ENCODE data around the gene HSPBP1. TPM values are rescaled to one million over a fixed set of nuclear protein-coding genes. Genes with fewer than 3 reads are reported as not detected.
A peak's percentile ranks its signal among the peaks of the same experiment; 100 is the strongest.

The HSPBP1 gene
- total RNA-seq, 1 donor from 2014 or later, result 28.6 TPM

DNA sequence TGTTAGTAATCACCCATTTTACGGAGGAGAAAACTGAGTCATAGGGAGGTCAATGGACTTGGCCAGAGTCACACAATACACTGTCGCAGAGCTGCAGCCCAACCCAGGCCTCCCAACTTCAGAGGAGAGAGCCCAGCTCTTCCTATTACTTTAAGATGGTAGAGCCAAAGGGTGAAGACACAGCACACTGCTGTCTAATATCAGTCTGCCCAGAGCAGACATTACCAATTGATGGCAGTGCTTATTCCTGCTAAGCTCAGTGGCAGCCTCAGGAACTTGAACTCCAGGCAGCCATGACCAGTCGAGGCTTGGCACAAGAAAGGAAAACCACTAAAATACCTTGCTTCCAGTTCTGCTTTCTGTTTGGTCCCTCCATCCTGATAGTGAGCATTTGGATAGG lies 26.8 kb upstream of the HSPBP1 start:
- intact Hi-C loops (cut with micrococcal nuclease), result no loop called here
- DNase-seq (no peak), ATAC-seq (no peak)

DNA sequence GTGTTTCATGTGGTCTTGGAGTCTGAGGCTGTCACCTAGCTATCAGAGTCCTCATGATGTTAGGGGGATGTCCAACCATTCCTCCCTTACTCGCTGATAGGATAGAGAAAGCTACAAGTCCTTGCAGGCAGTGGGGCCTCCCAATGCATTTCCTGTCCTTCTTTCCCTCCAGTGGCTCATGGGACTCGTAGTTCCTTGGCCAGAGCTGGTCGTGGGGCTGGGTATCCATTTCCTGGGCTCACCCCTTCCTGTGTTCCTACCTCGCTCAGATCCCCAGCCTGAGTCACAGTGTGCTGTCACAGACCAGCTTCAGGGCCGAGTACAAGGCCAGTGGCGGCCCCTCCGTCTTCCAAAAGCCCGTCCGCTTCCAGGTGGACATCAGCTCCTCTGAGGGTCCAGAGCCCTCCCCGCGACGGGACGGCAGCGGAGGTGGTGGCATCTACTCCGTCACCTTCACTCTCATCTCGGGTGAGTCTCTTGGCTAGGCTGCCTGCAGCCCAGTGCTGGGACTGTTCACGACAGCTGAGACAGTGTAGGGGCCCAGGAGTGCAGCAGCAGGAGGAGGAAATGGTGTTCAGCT lies 26.2 kb upstream of the HSPBP1 start:
- intact Hi-C loops (cut with micrococcal nuclease), result no loop called here
- DNase-seq (no peak), ATAC-seq (no peak)

DNA sequence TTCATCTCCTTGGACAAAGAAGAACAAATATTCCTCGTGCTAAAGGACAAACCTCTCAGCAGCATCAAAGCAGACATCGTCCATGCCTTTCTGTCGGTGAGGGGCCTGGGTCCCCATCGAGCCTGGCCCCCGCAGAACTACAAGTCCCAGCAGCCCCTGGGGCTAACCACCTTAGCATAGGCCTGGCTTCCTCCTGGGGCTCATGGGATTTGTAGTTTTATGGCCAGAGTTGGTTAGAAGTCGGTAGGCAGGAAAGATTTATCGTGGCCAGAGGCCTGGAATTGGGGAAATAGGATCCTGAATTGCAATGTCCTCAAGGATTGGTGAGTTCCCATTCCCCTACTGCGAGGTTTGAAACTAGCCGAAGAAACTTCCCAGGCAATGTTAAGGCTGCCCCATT lies 25.6 kb upstream of the HSPBP1 start:
- ATAC-seq (peak; percentile 72), DNase-seq (peak; percentile 49)
- intact Hi-C loops (cut with micrococcal nuclease), result no loop called here

DNA sequence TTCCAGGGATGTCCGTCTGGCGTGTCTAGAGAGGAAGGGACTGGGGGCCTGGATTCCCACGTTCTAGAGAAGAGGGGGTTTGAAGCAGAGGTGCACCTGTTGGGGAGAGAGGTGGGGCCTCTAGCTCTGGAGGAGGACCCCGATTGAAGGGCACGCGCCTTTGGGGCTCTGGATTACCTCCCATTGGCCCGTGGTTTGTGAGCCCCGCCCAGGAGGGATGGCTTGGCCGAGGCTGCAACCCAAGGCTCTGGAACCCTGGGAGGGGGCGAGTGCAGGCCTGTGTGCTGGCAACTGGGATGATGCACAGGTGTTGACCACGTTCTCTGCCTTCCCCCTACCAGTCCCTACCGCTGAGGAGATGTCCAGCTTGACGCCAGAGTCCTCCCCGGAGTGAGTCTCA lies 25.1 kb upstream of the HSPBP1 start:
- intact Hi-C loops (cut with micrococcal nuclease), result no loop called here
- no peak for DNase-seq
- ATAC-seq, result no peak

DNA sequence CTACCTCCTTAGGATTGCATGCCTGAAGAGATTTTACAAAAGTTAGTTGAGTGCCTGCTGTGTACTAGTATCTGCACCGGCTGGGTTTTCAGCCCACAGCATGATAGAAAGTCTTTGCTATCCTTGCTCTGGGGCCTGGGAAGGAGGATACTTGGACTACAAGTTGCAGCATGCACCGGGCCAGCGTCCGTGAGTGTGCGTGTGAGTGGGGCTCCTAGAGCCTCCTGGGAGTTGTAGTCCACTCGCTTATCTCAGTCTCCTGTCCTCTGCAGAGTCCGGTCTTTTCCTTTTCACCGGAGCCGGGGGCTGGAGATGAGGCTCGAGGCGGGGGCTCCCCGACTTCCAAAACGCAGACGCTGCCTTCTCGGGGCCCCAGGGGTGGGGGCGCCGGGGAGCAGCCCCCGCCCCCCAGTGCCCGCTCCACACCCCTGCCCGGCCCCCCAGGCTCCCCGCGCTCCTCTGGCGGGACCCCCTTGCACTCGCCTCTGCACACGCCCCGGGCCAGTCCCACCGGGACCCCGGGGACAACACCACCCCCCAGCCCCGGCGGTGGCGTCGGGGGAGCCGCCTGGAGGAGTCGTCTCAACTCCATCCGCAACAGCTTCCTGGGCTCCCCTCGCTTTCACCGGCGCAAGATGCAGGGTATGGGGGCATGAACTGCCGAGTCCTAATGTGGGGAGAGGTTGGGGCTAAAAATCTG lies 24.5 kb upstream of the HSPBP1 start:
- ATAC-seq (peak; percentile 43), DNase-seq (peak; percentile 53)
- intact Hi-C loops (cut with micrococcal nuclease), result no loop called here

DNA sequence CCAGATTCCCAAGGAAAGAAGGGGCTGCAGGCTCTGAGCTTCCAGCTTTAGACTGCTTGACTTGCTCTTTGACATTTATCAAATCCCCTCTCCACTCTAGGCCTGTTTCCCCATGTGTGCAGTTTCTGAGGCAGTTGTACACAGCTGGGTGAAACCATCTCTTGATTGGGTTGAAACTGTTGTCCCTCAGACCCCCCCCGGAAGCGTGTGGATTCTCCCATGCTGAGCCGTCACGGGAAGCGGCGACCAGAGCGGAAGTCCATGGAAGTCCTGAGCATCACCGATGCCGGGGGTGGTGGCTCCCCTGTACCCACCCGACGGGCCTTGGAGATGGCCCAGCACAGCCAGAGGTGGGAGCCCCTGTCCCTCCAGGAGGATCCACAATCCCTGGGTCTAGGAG lies 23.6 kb upstream of the HSPBP1 start:
- intact Hi-C loops (cut with micrococcal nuclease), result no loop called here
- no peak for DNase-seq

DNA sequence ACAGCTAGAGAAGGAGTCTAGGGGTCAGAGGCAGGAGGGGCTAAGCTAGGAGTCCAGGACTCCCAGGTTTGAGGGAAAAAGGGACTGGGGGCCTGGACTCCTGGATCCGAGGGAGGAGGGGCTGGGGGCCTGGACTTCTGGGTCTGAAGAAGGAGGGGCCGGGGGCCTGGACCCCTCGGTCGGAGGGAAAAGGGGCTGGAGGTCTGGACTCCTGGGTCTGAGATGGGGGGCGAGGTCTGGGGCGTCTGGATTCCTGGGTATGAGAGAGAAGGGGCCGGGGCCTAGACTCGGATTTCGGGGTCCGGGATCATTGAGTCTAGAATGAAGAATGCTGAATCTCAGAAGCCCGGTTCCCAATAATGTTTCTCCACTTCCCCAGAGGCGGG lies 22.4 kb upstream of the HSPBP1 start:
- no peak for ATAC-seq
- DNase-seq, result no peak
- intact Hi-C loops (cut with micrococcal nuclease), result no loop called here

More for the DNA sequence above, 23.6 kb upstream of the HSPBP1 start:
- no peak for ATAC-seq

DNA sequence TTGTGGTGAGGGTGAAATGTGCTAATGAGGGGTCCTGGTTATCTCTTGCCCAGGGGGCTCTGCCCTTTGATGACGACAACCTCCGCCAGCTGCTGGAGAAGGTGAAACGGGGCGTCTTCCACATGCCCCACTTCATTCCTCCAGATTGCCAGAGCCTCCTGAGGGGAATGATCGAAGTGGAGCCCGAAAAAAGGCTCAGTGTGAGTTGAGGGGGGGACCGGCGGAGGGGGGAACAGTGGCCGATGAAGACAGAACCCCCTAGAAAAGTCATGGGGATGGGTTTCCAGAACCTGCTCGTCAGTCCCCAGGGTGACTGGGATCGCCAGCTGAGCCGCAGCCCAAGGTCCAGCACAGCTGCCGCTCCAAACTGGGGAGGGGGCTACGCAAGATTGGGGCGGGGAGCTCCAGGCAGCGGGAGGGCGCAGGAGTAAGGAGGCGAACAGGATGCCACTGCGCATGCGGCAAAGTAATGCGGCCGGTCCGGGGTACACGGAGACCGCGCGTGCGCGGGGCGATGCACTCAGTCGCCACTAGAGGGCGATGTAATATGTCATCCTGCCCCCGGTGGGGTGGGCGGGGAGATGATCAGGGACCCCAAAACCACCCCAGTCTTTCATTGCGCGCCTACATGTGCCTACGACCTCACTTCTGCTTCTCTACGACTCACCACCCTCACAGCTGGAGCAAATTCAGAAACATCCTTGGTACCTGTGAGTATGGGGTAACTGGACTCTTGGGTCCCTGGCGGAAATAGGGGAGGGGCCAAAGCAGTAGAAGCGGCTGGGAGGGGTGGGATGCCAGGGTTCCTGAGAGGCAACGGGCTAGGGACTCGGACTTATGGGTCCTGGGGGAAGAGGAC lies 21.8 kb upstream of the HSPBP1 start:
- intact Hi-C loops (cut with micrococcal nuclease), result no loop called here
- DNase-seq, result peak; percentile 94
- peak; percentile 89 for ATAC-seq

DNA sequence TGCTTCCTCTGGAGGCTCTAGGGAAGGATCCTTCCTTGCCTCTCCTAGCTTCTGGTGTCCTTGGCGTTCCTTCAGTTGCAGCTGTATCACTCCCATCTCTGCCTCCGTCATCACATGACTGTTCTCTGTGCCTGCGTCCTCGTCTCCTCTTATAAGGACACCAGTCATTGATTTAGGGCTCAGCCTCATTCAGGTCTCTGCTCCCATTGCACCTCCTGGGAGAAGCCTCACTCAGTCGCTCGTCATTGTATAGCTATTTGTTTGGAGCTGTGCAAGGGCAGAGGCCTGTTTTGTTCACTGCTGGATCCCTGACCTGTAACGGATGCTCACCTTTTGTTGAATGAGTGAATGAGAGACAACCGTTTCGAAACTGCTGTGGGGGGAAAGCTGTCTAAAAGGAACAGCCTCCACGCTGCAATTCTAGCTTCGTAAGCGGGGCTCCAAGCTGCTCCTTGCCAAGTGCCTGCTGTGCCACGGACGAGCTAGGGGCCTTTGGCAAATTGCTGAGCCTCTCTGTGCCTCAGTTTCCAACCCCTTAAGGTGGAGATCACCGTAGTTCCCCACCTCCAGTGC lies 21.1 kb upstream of the HSPBP1 start:
- ATAC-seq, result no peak
- no peak for DNase-seq

DNA sequence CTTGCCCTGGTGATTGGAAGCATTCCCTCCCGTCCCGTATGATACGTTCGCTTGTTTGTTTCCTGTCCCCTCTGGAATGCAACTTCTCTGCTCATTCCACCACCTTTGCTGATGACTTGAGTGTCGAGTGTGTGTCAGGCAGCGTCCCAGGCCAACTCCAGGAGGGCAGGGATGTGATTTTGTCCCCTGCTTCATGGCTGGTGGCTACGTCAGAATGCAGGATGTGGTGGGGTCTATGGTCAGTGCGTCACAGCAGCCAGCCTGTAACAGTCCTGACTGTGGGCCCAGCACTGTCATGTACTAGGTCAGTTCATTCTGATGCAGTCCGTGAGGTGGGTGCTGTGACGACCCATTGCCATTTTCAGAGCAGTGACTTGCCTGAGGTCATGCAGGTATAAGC lies 20.1 kb upstream of the HSPBP1 start:
- ATAC-seq (no peak), DNase-seq (no peak)
- intact Hi-C loops (cut with micrococcal nuclease), result no loop called here

More for the DNA sequence above, 21.1 kb upstream of the HSPBP1 start:
- intact Hi-C loops (cut with micrococcal nuclease), result no loop called here

DNA sequence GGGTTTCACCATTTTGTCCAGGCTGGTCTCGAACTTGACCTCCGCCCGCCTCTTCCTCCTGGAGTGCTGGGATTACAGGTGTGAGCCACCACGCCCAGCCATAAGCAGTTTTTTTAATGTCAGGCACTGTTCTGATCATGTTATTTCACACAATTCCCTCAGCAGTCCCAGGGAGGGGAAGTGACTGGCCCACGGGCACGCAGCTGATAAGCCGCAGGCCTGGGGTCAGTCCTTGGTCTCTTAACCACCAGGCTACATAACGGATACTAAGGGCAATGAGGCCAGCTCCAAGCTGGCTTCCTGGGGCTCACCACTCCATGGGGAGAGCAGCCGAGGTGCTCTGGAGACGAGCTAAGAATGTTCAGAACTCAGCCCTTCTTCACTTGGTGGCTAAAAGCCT lies 17.4 kb upstream of the HSPBP1 start:
- ATAC-seq (no peak), DNase-seq (no peak)
- intact Hi-C loops (cut with micrococcal nuclease), result no loop called here

DNA sequence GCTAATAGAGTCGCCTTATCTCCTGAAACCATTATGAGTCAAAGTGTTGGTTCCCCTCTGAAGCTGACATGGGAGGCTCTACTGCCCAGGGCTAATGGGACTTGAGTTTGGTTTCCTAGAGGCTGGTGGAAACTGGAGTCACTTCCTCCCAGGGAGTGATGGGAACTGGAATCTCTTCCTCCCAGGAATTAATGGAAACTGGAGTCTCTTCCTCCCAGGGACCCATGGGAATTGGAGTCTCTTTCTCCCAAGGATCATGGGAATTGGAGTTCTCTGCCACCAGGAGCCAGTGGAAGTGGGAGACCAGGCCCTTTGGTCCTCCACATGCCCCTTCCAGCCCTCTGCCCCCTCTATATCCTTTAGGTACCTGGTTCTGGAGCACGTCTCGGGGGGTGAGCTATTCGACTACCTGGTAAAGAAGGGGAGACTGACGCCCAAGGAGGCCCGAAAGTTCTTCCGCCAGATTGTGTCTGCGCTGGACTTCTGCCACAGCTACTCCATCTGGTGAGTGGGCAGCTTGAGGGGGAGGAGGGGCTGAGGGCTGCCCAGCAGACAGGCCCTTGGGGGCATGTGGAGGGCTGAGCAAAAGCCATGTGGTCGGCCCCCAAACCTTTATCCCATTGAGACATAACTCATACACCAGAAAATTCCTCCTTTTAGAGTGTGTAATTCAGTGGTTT lies 9.3 kb upstream of the HSPBP1 start:
- DNase-seq (no peak), ATAC-seq (no peak)
- intact Hi-C loops (cut with micrococcal nuclease), result no loop called here

DNA sequence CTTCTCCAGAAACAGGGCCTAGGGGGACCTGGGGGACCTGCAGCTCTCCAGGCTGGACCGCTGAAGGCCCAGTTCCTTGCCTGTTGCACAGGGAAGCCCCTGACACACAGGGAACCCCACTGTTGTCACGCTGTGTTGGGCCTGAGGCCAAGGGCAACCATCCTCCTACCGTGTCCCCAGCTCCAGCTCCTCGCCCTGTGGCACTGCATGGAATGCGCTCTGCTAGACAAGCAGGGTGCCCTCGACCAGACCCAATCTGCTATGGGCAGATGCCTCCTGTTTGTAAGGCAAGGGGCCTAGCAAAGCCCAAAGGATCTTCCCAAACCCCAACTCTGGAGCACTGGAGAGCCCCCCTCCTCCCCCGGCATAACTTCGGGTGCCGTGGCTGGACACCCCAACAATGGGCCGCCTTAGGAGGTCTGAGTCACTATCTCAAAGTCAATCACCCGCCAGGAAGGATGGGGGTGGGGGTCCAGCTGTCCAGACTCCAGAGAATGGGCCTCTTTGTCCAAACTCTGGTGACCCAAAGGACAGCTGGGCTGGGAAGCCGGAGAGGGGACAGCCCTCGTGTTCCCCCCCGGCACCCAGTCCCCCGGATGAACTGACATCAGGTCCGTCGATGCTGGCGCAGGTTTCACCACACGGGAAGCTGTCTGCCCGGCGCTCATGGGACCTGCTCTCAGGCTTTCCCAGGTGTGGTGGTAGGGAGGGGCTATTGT lies 7.6 kb upstream of the HSPBP1 start:
- DNase-seq (no peak), ATAC-seq (no peak)
- intact Hi-C loops (cut with micrococcal nuclease), result no loop called here

DNA sequence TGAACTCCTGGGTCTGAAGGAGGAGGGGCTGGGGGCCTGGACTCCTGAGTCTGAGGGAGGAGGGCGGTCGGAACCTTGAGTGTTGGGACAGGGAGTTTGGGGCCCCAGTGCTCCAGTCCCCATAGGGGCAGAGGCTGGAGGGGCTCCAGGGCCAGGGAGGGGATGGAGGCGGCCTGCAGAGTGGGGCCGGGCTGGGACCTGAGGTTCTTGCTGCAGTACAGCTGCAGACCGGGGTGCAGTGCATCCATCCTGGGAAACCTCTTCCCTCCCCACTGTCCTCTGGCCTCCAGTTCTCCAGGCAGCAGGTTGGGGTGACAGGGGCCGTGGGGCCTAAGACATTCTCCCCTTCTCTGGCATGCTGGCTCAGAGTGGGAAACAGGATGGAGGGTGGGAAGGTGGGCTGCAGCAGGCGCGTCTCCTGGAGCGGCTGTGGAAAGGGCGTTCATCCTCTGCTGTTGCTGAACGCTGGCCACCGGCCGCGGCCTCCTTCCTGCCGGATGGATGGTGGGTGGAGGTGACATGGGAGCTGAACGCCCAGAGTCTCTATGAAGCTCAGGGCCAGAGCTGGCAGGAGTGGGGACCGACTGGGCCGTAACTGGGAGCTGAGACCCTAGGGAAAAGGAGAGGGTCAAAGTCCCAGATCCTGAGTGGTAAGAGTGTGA lies 5.5 kb upstream of the HSPBP1 start:
- intact Hi-C loops (cut with micrococcal nuclease), result no loop called here
- peak; percentile 34 for ATAC-seq
- DNase-seq, result peak; percentile 54

DNA sequence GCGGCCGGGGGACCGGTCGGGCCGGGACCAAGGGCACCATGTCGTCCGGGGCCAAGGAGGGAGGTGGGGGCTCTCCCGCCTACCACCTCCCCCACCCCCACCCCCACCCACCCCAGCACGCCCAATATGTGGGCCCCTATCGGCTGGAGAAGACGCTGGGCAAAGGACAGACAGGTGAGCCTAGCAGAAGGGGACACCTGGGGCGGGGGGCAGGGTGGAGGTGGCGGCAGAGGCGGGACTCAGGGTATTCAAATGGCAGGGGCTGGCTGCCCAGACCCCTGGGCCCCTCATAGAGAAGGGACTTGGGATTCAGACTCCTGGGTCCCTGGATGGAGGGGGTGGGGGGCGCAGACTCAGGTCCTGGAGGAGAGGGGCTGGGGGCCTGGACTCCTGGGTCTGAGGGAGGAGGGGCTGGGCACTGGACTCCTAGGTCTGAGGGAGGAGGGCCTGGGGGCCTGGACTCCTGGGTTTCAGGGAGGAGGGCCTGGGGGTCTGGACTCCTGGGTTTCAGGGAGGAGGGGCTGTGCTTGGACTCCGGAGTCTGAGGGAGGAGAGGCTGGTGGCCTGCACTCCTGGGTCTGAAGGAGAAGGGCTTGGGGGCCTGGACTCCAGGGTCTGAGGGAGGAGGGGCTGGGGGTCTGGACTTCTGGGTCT lies 4.6 kb upstream of the HSPBP1 start:
- ATAC-seq (no peak), DNase-seq (no peak)
- intact Hi-C loops (cut with micrococcal nuclease), result no loop called here

DNA sequence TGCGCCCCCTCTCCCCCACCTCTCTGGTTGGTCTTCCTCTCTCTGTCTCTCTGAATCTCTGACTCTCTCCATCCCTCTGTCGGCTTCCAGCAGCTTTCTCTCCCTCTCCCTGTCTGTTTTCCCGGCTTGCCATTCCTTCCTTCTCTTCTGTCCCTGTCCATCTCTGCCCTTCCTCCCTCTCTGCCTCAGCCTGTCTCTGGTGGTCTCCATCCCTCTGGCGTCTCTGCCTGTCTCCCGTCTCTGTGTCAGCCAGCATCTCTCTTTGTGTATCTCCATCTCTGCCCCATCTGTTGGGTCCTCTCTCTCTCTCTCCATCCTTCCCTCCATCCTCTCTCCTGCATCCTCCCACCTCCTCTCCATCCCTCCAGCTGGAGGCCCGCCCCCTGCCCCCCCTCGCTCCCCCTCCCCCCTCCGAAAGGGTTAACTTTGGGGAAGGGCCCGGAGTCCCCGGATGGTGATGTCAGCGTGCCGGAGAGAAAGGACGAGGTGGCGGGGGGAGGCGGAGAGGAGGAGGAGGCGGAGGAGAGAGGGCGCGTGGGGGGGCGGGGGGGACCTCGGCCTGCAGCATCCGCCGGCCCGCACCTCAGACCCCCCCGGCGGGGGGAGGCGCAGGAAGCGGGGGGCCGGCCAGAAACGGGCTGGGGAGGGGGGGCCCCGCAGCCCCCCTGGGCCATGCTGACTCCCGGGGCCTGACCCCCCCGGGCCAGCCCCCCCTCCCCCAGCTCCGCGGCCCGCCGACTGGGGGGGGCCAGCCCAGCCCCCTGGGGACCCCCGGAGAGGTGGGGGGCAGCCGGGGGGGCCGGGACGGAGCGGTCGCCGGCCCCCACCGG lies 3.9 kb upstream of the HSPBP1 start, which contains the start of gene BRSK1:
Gene BRSK1, plus strand, starts transcription at position 450 of the 830 bp plus-strand sequence. CDS start 446 bp downstream, outside the sequence.
- DNase-seq, result peak; percentile 67
- intact Hi-C loops (cut with micrococcal nuclease), result no loop called here

DNA sequence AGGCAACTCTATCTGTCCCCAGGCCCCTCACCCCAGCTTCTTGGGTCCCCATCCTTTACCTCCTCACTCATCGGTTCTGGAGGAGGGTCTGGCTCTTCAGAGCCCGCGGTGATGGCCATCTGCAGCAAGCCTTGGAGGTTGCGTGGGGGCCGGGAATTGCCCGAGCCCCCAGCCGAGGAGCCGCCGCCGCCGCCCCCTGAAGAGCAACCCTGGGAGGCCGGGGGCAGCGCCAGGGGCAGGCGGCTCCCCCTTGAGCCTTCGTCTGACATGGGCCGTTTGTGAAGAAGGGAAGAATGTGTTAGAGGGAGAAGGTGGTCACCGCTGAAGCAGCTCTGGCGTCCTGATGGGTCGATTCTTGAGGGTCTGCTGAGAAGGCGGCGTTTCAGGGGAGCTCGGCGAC lies 570 bp downstream of the HSPBP1 start:
- intact Hi-C loops (cut with micrococcal nuclease), result no loop called here
- no peak for ATAC-seq

More for the DNA sequence above, 3.9 kb upstream of the HSPBP1 start, which contains the start of gene BRSK1:
- no peak for ATAC-seq

More for the DNA sequence above, 570 bp downstream of the HSPBP1 start:
- no peak for DNase-seq
